Spinal cord (tissue), 10 donors: ENCODE data around the gene LEPR. TPM values are rescaled to one million over a fixed set of nuclear protein-coding genes. Genes with fewer than 3 reads are reported as not detected.
A peak's percentile ranks its signal among the peaks of the same experiment; 100 is the strongest.

ENCODE experiments used
- DNase-seq, 6 donors: peaks; one replicate each; pipeline versions ENCODE4 v3.0.0 to v3.0.0-alpha.2; 2013 to 2015; ENCODE audit warnings: low spot score in 6 of 6, low read depth in 4 of 6
- H3K27ac ChIP-seq: one replicate; pipeline ENCODE4 v1.5.1; 2013; ENCODE audit warnings: low read depth, low read length, control low read depth
- H3K27me3 ChIP-seq: one replicate; pipeline ENCODE4 v1.6.1; 2013; ENCODE audit warnings: low read length; ENCODE audit not compliant: control insufficient read depth, insufficient read depth
- H3K36me3 ChIP-seq: one replicate; pipeline ENCODE4 v1.6.1; 2013; ENCODE audit warnings: low read length; ENCODE audit not compliant: control insufficient read depth, insufficient read depth
- H3K4me1 ChIP-seq: one replicate; pipeline ENCODE4 v1.6.1; 2013; ENCODE audit warnings: low read length; ENCODE audit not compliant: control insufficient read depth, insufficient read depth
- H3K4me3 ChIP-seq: one replicate; pipeline ENCODE4 v1.5.1; 2013; ENCODE audit warnings: low read depth, low read length, control low read depth
- H3K9me3 ChIP-seq: one replicate; pipeline ENCODE4 v1.6.1; 2013; ENCODE audit warnings: low read length; ENCODE audit not compliant: control insufficient read depth, insufficient read depth
- WGBS: methylation state at CpG from one replicate; pipeline ENCODE4 v1.1.5; 2013; ENCODE audit warnings: missing lambda C conversion rate; ENCODE audit not compliant: insufficient coverage; 5-methylcytosine and 5-hydroxymethylcytosine counted together
- polyA plus RNA-seq, 2 donors: library from polyadenylated mRNA; unstranded; fragments of 120-200 nt; gene quantifications; one replicate each; pipeline ENCODE4 v1.2.1, GENCODE V29; 2013; ENCODE audit not compliant: insufficient read length in 2 of 2
- total RNA-seq, 2 donors: library from RNA; depleted of rRNA in 1 of 2; stranded (reverse); fragments of 120-200 nt in 1 of 2; fragments of >200 nt in 1 of 2; gene quantifications; one replicate each; pipeline versions ENCODE4 v1.2.3 to v1.2.4, GENCODE V29; 2013 to 2014
- donor health status: healthy.

LEPR gene
- total and polyA plus RNA-seq, 4 donors: 6.9 to 197 (median 75.0) TPM

GRCh38 chr1:65421351-65422025 lies 1.0 kb downstream of the LEPR start:
- H3K9me3 ChIP-seq: no peaks in the 10 kb centered on the region
- H3K27ac ChIP-seq: peak overlapping the region; percentile 99
- WGBS: 11% methylated on average over 3 of the region's 13 CpGs
- H3K27me3 ChIP-seq: no peaks in the 10 kb centered on the region
- H3K36me3 ChIP-seq: peaks cover 2% of the 10 kb centered on the region
- H3K4me3 ChIP-seq: peak overlapping the region; percentile 98
- H3K4me1 ChIP-seq: peaks cover 14% of the 10 kb centered on the region
- DNase-seq: peak in 1 of 6 donors; percentile 71

DNA sequence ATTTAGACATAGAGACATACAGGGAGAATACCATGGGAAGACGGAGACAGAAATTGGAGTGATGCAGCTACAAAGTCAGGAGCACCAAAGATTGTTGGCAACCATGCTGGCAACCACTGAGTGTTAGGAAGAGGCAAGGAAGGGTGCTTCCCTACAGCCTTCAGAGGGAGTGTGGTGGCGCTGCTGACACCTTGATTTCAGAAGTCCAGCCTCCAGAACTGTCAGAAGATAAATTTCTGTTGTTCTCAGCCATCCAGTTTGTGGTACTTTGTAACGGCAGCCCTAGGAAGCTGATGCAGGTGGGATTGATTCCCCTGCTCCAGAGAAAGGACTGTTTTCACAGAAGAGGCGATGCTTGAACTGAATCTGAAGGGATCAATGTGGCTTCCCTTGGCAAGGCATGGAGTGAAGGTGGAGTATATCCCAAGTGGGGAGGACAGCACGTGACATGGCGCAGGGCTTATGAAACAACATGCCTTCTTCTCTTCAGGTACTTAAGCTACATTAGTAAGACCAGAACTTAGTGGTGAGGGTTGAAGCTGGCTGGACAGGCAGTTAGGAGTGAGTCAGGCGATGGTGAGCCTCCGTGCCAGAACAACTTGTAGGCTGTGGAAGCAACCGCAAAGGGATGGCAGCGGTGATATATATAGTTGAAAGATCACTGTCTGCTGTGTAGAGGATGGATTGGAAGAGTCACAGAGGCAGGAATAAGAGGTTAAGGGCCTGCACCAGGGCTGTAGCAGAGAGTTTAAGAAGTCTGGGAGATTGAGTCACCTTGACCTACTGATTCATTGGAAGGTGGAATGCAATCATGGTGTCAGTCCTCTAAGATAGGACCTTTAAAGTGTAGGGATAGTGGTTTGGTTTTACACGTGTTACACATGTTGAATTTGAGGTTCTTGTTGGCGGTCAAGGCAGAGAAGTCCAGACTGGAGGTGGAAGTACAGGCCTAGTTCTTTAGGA lies 2.1 kb downstream of the LEPR start:
- Histone ChIP-seq H3K4me3 (peak overlapping the region; percentile 98), H3K27me3 (no peaks in the 10 kb centered on the region), H3K4me1 (peaks cover 14% of the 10 kb centered on the region), H3K9me3 (no peaks in the 10 kb centered on the region), H3K27ac (no peak overlapping the region), H3K36me3 (peaks cover 8% of the 10 kb centered on the region)
- DNase-seq: peak in 1 of 6 donors; percentile 3
- 92% methylated on average over 12 of the region's 12 CpGs for WGBS

DNA sequence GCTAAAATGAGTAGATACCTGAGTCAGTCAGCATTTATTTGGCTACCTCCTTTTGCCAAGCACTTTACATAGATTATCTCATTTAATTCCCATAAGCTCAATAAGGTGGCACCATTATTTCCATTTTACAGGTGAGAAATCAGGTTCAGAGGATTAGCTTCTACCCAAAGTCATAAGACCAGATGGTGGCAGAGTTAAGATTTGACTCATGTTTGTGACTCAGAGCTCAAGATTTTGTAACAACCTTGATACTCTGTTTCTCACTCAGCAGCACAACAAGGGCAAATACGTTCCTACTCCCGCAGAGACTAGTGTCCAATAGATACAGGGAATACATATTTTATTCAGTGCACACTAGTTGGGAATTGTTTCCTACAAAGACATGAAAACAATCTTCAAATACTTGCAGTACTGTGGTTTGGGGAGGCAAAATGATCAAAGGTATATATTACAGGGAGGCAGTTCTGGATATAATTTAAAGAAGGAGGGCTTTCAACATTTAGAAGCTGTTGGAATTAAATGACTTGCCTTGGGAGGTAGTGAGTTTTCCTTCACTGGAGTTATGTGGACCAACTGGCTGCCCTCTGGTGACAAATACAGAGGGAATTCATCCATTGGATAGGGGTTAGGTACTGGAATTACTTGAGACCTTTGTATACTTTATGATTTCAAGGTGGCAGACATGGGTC lies 3.6 kb downstream of the LEPR start:
- Histone ChIP-seq H3K27me3 (no peaks in the 10 kb centered on the region), H3K4me3 (no peak overlapping the region), H3K27ac (no peak overlapping the region), H3K9me3 (no peaks in the 10 kb centered on the region), H3K4me1 (peaks cover 14% of the 10 kb centered on the region), H3K36me3 (peaks cover 8% of the 10 kb centered on the region)
- WGBS: no CpG with 5 or more reads among the region's 2 CpGs
- no peak for DNase-seq

- no CpG with 5 or more reads among the region's 1 CpG for WGBS
- peaks cover 13% of the 10 kb centered on the region for H3K4me1 ChIP-seq
- no peak overlapping the region for H3K27ac ChIP-seq
Observed at GRCh38 chr1:65424573-65424889, 4.1 kb downstream of the LEPR start.

DNA sequence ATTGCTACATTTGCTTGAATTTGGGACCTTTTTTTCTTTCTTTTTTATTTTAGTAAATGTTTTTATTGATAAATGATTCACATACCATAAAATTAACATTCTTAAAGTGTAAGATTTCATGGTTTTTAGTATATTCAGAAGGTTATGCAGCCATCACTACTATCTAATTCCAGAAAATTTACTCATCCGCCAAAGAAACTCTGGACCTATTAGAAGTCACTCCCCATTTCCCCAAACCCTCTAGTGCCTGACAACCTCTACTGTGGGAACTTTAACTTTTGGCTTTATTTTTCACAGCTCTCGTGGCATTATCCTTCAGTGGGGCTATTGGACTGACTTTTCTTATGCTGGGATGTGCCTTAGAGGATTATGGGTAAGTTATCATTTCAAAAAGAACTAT lies 4.5 kb downstream of the LEPR start:
- WGBS: 100% methylated on average over 1 of the region's 2 CpGs
- Histone ChIP-seq H3K4me3 (no peak overlapping the region), H3K4me1 (peaks cover 8% of the 10 kb centered on the region), H3K36me3 (peaks cover 8% of the 10 kb centered on the region), H3K27me3 (no peaks in the 10 kb centered on the region), H3K9me3 (no peaks in the 10 kb centered on the region), H3K27ac (no peak overlapping the region)
- no peak for DNase-seq

More at GRCh38 chr1:65424573-65424889, 4.1 kb downstream of the LEPR start:
- Histone ChIP-seq H3K27me3 (no peaks in the 10 kb centered on the region), H3K36me3 (peaks cover 8% of the 10 kb centered on the region), H3K9me3 (no peaks in the 10 kb centered on the region), H3K4me3 (no peak overlapping the region)
- DNase-seq: no peak

DNA sequence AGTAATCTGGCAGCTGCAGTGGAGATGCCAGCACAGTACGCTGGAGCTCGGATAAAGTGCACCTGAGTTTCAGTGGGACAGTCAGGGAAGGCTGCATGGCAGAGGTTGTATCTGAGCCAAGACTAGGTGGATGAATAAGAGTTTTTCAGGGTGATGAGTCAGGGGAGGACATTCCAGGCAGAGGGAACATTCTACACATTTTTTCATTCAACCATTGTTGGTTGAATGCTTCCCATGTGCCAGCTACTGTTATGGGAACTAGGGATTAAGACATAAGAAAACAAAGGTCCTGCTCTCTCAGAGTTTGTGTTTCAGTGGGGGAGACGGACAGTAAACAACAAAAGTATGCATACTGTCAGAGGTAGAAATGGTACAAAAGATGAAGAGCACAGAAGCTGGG lies 5.2 kb downstream of the LEPR start:
- H3K9me3 ChIP-seq: no peaks in the 10 kb centered on the region
- H3K4me3 ChIP-seq: no peak overlapping the region
- WGBS: 92% methylated on average over 3 of the region's 3 CpGs
- DNase-seq: no peak
- H3K27me3 ChIP-seq: no peaks in the 10 kb centered on the region
- peaks cover 8% of the 10 kb centered on the region for H3K4me1 ChIP-seq
- peaks cover 8% of the 10 kb centered on the region for H3K36me3 ChIP-seq
- H3K27ac ChIP-seq: no peak overlapping the region

- Histone ChIP-seq H3K36me3 (peaks cover 8% of the 10 kb centered on the region), H3K4me3 (no peak overlapping the region), H3K9me3 (no peaks in the 10 kb centered on the region), H3K27ac (no peak overlapping the region), H3K27me3 (no peaks in the 10 kb centered on the region), H3K4me1 (no peaks in the 10 kb centered on the region)
- DNase-seq: no peak
- 75% methylated on average over 2 of the region's 2 CpGs for WGBS
Observed at GRCh38 chr1:65429078-65429477, 8.6 kb downstream of the LEPR start.

DNA sequence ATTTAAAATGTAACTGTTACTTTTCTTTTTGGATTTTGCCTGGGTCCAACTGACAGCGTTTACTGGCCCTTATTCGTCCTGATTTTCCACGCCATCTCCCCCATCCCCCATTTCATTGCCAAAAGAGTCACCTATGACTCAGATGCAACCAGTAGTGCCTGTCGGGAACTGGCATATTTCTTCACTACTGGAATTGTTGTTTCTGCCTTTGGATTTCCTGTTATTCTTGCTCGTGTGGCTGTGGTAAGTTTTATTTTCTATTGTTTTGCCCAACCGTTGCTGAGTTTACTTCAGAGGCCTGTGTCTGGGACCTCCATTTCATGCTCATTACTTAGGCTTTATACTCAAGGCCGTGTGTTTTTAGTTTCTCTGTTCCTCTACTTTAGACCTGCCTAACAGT lies 9.3 kb downstream of the LEPR start:
- Histone ChIP-seq H3K9me3 (no peaks in the 10 kb centered on the region), H3K27ac (no peak overlapping the region), H3K4me1 (no peaks in the 10 kb centered on the region), H3K27me3 (no peaks in the 10 kb centered on the region), H3K36me3 (peaks cover 8% of the 10 kb centered on the region), H3K4me3 (no peak overlapping the region)
- no peak for DNase-seq
- 72% methylated on average over 2 of the region's 7 CpGs for WGBS

- H3K27ac ChIP-seq: no peak overlapping the region
- H3K36me3 ChIP-seq: peaks cover 8% of the 10 kb centered on the region
- H3K4me1 ChIP-seq: no peaks in the 10 kb centered on the region
- H3K27me3 ChIP-seq: no peaks in the 10 kb centered on the region
- no CpG with 5 or more reads among the region's 1 CpG for WGBS
- H3K4me3 ChIP-seq: no peak overlapping the region
- peak in 2 of 6 donors; percentile 75 to 87 for DNase-seq
- H3K9me3 ChIP-seq: no peaks in the 10 kb centered on the region
Observed at GRCh38 chr1:65431111-65431705, 10.7 kb downstream of the LEPR start.
